ENCODE data around the gene SLC6A4. TPM values are rescaled to one million over a fixed set of nuclear protein-coding genes. Genes with fewer than 3 reads are reported as not detected.

SLC6A4 gene
- polyA plus RNA-seq, 3 donors, result not detected

DNA sequence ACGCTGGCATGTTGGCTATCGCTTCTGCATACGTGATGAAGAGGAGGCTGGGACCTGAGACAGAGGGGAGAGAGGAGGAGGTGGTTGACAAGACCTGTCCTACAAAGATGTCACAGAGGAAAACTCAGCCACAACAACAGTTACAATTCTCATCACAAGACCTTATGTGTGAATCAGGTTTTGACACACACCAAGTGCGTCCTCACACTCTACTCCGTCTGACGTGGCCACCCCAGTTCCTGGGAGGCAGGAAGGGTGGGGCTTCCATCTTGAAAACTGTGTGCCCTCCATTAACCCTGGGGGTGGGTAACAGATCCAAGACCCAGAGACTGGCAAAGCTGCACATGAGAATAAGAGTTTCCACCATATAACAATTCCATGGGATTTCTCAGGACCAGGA lies 24.1 kb downstream of the SLC6A4 start:
- H3K9me3 Mint-ChIP-seq, result peaks cover 0 to 1% (median 0%) of the 10 kb centered on the region in 7 donors
- intact Hi-C loops (cut with micrococcal nuclease), result no loop called here
- Histone ChIP-seq H3K9me3 (replicated peaks in 1 of 2; ENCODE audit: control insufficient read depth in 1 of 2, insufficient read depth in 1 of 2, low read length in 2 of 2) (no peaks in the 10 kb centered on the region), H2AFZ (ENCODE audit: insufficient read depth, low read depth, low read length, poor library complexity, severe bottlenecking) (no peak overlapping the region), H3K79me2 (ENCODE audit: insufficient read depth, low read length) (no peaks in the 10 kb centered on the region), H3K4me1 (ENCODE audit: control insufficient read depth in 1 of 2, insufficient read depth in 2 of 2, low read length in 2 of 2) (peaks cover 0 to 5% of the 10 kb centered on the region in 2 donors), H3K9ac (ENCODE audit: insufficient read depth, low read length, poor library complexity, severe bottlenecking) (no peak overlapping the region), H4K20me1 (ENCODE audit: insufficient read depth, low read length) (no peaks in the 10 kb centered on the region), H3K4me2 (replicated peaks; ENCODE audit: extremely low read depth, low read length, poor library complexity, severe bottlenecking) (no peak overlapping the region), H3K27me3 (ENCODE audit: control insufficient read depth in 2 of 2, insufficient read depth in 2 of 2, low read length in 2 of 2) (no peaks in the 10 kb centered on the region), H3K4me3 (replicated peaks in 1 of 3; ENCODE audit: low read depth in 2 of 3, low read length in 3 of 3) (no peak overlapping the region), H3K27ac (ENCODE audit: low read depth in 1 of 2, low read length in 2 of 2) (no peak overlapping the region), H3K36me3 (replicated peaks in 1 of 2; ENCODE audit: control insufficient read depth in 1 of 2, insufficient read depth in 2 of 2, low read length in 2 of 2) (no peaks in the 10 kb centered on the region)
- DNase-seq, result no peak
- peaks cover 10% of the 10 kb centered on the region for H3K4me1 Mint-ChIP-seq
- 77% methylated on average over 3 of the region's 6 CpGs for WGBS (ENCODE audit: insufficient coverage)
- TF ChIP-seq, protein P1, sequence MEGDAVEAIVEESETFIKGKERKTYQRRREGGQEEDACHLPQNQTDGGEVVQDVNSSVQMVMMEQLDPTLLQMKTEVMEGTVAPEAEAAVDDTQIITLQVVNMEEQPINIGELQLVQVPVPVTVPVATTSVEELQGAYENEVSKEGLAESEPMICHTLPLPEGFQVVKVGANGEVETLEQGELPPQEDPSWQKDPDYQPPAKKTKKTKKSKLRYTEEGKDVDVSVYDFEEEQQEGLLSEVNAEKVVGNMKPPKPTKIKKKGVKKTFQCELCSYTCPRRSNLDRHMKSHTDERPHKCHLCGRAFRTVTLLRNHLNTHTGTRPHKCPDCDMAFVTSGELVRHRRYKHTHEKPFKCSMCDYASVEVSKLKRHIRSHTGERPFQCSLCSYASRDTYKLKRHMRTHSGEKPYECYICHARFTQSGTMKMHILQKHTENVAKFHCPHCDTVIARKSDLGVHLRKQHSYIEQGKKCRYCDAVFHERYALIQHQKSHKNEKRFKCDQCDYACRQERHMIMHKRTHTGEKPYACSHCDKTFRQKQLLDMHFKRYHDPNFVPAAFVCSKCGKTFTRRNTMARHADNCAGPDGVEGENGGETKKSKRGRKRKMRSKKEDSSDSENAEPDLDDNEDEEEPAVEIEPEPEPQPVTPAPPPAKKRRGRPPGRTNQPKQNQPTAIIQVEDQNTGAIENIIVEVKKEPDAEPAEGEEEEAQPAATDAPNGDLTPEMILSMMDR (IDR thresholded peaks at IDR 0.05), result no peak
- no peaks in the 10 kb centered on the region for H3K36me3 Mint-ChIP-seq
- no peak overlapping the region for H3K4me3 Mint-ChIP-seq
- no peak overlapping the region for H3K27ac Mint-ChIP-seq
- H3K27me3 Mint-ChIP-seq (ENCODE audit: low read depth in 3 of 3), result peaks cover 2 to 18% (median 16%) of the 10 kb centered on the region in 3 donors

DNA sequence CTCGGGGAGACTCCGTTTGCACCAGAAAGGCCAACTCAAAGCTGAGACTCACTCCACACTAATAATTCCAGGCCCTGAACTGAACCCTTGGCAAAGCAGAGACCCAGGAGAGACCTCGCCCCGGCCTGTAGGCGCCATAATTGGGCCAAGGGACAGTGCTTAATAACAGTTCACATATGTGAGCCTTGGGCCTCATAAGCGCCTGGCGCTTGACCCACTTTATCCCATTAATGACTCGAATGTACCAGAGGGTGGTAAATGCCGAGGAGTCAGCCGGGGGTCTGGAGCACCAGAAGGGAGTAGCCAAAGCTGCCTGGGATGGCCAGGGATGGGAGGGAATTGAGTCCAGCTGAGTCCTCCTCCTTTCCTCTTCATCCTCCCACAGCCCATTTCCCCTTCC lies 24.6 kb downstream of the SLC6A4 start:
- Histone ChIP-seq H3K79me2 (ENCODE audit: insufficient read depth, low read length) (no peaks in the 10 kb centered on the region), H4K20me1 (ENCODE audit: insufficient read depth, low read length) (no peaks in the 10 kb centered on the region), H3K4me2 (replicated peaks; ENCODE audit: extremely low read depth, low read length, poor library complexity, severe bottlenecking) (no peak overlapping the region), H3K9ac (ENCODE audit: insufficient read depth, low read length, poor library complexity, severe bottlenecking) (no peak overlapping the region), H3K4me1 (ENCODE audit: control insufficient read depth in 1 of 2, insufficient read depth in 2 of 2, low read length in 2 of 2) (peaks cover 0 to 5% of the 10 kb centered on the region in 2 donors), H3K36me3 (replicated peaks in 1 of 2; ENCODE audit: control insufficient read depth in 1 of 2, insufficient read depth in 2 of 2, low read length in 2 of 2) (no peaks in the 10 kb centered on the region), H3K4me3 (replicated peaks in 1 of 3; ENCODE audit: low read depth in 2 of 3, low read length in 3 of 3) (no peak overlapping the region), H3K27me3 (ENCODE audit: control insufficient read depth in 2 of 2, insufficient read depth in 2 of 2, low read length in 2 of 2) (no peaks in the 10 kb centered on the region), H3K27ac (ENCODE audit: low read depth in 1 of 2, low read length in 2 of 2) (no peak overlapping the region), H3K9me3 (replicated peaks in 1 of 2; ENCODE audit: control insufficient read depth in 1 of 2, insufficient read depth in 1 of 2, low read length in 2 of 2) (no peaks in the 10 kb centered on the region), H2AFZ (ENCODE audit: insufficient read depth, low read depth, low read length, poor library complexity, severe bottlenecking) (no peak overlapping the region)
- Mint-ChIP-seq H3K36me3 (no peaks in the 10 kb centered on the region), H3K27ac (no peak overlapping the region), H3K27me3 (ENCODE audit: low read depth in 3 of 3) (peaks cover 2 to 22% (median 18%) of the 10 kb centered on the region in 3 donors), H3K4me1 (peaks cover 10% of the 10 kb centered on the region), H3K9me3 (peaks cover 0 to 1% (median 0%) of the 10 kb centered on the region in 7 donors), H3K4me3 (no peak overlapping the region)
- WGBS (ENCODE audit: insufficient coverage), result 100% methylated on average over 6 of the region's 10 CpGs
- intact Hi-C loops (cut with micrococcal nuclease), result no loop called here
- TF ChIP-seq, protein P1 (IDR thresholded peaks at IDR 0.05), result no peak
- no peak for DNase-seq

Data from CD14-positive monocyte (primary cell).